OCI-LY3 (cell line): ENCODE results near the gene KRTAP1-5.
"Not testable (repeated sequence)": the region's sequence is repeated elsewhere in the genome, so short reads cannot be mapped to it uniquely, and the experiment has no call there.

ENCODE experiments used
- CTCF ChIP-seq: fragments of 200-600, 300-600 bp; sonication (generic); IDR thresholded peaks from 2 replicates; pipeline ENCODE4 v1.5.1; 2014; ENCODE audit warnings: antibody characterized with exemption, low read length, low read depth
- EZH2phosphoT487 ChIP-seq: fragments of 200-600 bp; shearing (Covaris generic); IDR thresholded peaks from 2 replicates; pipeline ENCODE4 v1.6.1; 2018; ENCODE audit warnings: antibody characterized with exemption, mixed run types, low read depth

DNA sequence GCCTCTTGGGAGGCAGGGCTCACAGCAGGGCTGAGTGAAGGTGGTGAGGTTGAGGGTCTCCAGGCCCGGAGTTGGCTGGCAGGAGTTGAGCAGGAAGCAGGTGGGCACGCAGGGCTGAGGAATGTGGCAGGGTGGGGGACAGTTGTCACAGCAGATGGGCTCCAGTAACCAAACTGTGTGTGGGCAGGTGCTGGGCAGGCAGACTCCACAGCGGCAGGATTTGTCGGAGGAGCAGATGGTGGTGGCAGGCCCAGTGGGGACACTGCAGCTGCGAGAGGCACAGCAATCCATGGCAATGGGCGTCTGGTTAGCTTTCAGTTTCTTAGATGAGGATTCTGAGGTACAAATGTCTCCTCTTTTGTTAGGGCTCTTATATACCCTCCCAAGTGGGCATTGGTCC is 27.4 kb downstream of the KRTAP1-5 start, which contains the start of gene KRTAP3-2:
- not testable (repeated sequence) for TF ChIP-seq CTCF, EZH2phosphoT487
